Neural progenitor cell (in vitro differentiated cells): ENCODE measurements around the gene IFT172.

Source experiments
- EZH2 ChIP-seq: fragments of 200-600 bp; sonication (generic); IDR thresholded peaks from 2 replicates; pipeline ENCODE4 v1.6.1; 2017; ENCODE audit warnings: antibody characterized with exemption, mild to moderate bottlenecking, moderate library complexity
- EZH2phosphoT487 ChIP-seq: fragments of 200-600 bp; sonication (generic); IDR thresholded peaks from 2 replicates; pipeline ENCODE4 v1.6.1; 2017; ENCODE audit warnings: antibody characterized with exemption
- TF ChIP-seq, protein P1 (sequence below): fragments of 200-600 bp; sonication (generic); IDR thresholded peaks from 2 replicates; pipeline ENCODE4 v1.5.1; 2017; ENCODE audit warnings: antibody characterized with exemption, mild to moderate bottlenecking

DNA sequence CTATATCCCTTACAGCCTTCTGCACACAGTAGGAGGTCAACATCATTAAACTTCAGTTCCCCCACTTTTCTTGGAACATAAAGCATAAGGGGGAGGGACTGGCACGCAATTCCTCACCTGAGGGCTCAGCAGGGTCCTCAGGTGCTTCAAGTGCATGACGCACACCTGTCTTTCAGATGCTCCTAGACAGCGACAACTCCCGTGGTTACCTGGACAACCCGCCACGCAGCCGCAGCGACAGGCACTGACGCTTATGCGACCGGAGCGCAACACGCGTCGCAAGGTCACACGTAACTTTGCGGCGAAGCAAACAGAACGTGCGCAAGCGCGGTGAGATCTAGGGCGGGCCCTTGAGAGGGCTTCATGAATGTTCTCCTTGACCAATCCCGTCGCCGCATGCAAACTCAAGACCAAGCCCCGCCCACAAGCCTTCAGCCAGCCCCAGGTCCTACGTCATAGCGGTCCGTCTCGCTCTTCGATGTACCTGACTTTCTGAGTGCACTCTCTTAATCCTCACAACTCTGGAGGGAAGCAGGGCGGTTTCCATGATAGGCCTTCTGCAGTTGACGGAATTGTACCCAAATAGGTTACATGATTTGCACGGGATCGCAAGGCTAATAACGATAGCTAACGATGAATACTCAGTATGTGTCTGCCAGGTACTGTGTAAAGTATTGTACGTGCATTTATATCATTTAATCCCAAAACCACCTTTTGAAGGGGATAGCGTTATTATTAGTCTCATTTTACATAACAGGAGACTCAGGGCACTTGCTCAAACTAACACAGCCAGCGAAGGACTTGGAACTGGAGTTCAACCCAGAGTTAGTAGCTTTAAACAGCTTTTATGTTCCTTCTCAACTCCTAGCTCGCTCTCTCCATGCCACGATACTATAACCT is at the start of gene IFT172:
- TF ChIP-seq EZH2phosphoT487 (no peak), EZH2 (no peak)
- TF ChIP-seq, protein P1, sequence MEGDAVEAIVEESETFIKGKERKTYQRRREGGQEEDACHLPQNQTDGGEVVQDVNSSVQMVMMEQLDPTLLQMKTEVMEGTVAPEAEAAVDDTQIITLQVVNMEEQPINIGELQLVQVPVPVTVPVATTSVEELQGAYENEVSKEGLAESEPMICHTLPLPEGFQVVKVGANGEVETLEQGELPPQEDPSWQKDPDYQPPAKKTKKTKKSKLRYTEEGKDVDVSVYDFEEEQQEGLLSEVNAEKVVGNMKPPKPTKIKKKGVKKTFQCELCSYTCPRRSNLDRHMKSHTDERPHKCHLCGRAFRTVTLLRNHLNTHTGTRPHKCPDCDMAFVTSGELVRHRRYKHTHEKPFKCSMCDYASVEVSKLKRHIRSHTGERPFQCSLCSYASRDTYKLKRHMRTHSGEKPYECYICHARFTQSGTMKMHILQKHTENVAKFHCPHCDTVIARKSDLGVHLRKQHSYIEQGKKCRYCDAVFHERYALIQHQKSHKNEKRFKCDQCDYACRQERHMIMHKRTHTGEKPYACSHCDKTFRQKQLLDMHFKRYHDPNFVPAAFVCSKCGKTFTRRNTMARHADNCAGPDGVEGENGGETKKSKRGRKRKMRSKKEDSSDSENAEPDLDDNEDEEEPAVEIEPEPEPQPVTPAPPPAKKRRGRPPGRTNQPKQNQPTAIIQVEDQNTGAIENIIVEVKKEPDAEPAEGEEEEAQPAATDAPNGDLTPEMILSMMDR = no peak
